Activated CD8-positive, alpha-beta memory T cell treated with anti-CD3 and anti-CD28 coated beads for 24 hours (primary cell): ENCODE measurements around the gene INO80.
"Not testable (repeated sequence)": the region's sequence is repeated elsewhere in the genome, so short reads cannot be mapped to it uniquely, and the experiment has no call there.

ENCODE experiments used
- DNase-seq: peaks from one replicate; pipeline ENCODE4 v3.0.0-alpha.2; 2020

Gene INO80

GRCh38 chr15:41115161-41115651 lies 874 bp downstream of the INO80 start:
- no peak for DNase-seq

DNA sequence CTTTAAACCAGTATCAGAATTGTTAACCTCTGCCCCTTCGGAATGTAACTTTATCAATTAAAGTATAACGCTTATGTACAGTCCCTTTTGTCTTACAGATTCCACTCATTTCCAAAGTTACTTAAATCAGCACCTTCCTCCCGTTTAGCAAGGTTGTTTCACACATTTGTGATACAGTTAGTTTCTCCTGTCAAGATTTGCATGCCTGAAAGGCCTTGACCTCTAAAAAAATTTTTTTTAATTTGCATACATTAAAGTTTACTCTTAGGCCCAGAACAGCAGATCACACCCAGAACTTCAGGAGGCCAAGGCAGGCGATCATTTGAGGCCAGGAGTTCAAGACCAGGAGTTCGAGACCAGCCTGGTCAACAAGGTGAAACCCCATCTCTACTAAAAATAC lies 9.1 kb downstream of the INO80 start:
- DNase-seq: no peak

- DNase-seq: no peak
These were observed 10.4 kb downstream of the INO80 start for GRCh38 chr15:41105348-41106334.

GRCh38 chr15:41104234-41104633 lies 11.8 kb downstream of the INO80 start:
- no peak for DNase-seq

DNA sequence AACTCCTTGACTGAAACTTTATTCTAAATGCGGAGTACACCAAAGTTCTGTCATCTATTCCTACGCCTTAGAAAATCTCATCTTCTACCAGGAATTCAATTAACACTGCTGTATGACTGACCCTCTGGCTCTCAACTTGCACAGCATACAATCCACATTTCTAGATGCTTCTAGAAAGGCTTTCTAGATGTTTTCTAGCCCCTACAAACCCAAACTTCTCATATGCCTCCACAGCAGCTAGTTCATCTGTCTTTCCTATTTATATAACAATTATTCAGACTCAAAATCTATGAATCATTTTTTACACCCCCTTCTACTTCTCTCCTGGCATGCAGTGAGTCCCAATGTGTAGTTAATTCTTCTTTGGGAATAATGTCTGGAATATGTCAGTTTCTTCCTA lies 13.2 kb downstream of the INO80 start:
- DNase-seq: no peak

DNA sequence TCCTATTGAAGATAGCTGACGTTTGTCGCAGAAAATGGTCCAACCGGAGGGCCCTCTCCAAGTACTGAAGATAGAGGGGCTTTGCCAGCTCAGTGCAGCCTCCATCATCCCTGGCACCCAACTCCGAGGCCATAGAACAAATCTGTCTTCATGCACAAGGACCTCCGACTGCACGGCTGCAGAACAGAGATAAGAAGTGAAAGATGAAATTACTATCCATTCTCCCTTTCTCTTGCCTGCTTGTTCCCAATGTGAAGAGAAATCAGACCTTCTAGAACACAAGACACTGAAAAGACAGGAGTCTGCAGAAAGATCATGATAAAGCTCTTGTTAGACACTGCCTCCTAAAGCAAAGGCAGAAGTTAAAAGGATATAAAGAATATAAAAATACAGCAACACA lies 19.9 kb downstream of the INO80 start:
- DNase-seq: no peak

- DNase-seq: no peak
These were observed 31.1 kb downstream of the INO80 start for GRCh38 chr15:41085029-41085428.

- no peak for DNase-seq
These were observed 35.9 kb downstream of the INO80 start for GRCh38 chr15:41080144-41080543.

DNA sequence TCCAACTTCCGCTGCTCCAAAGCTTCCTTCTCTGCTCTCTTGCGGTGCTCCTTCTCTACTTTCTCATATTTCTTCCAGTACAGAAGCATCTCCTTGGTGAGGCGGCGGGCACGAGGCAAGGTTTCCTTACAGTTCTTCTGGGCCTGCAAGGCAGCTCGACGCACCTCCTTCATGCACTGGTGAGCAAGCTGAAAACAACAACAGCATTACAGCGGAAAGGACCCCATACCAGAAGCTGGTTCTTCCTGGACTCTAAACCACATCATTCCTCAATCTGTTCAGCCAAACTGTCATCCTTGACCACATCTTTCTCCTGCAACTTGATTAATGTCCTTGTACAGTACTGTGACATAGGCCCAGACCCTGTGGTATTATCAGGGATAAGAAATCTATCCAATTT lies 36.4 kb downstream of the INO80 start:
- no peak for DNase-seq

DNA sequence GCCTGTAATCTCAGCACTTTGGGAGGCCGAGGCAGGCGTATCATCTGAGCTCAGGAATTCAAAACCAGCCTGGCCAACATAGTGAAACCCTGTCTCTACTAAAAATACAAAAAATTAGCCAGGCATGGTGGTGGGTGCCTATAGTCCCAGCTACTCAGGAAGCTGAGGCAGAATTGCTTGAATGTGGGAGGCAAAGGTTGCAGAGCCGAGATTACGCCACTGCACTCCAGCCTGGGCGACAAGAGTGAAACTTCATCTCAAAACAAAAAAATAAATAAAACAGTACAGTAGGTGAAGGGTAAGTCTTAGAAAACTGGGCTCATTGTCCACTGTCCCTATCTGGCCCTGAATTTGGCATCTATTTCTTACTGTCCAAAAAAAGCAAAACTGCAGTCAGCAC lies 37.2 kb downstream of the INO80 start:
- not testable (repeated sequence) for DNase-seq

GRCh38 chr15:41078125-41078524 lies 38.0 kb downstream of the INO80 start:
- no peak for DNase-seq

GRCh38 chr15:41073028-41073427 lies 43.1 kb downstream of the INO80 start:
- no peak for DNase-seq

GRCh38 chr15:41072013-41072412 lies 44.1 kb downstream of the INO80 start:
- no peak for DNase-seq

DNA sequence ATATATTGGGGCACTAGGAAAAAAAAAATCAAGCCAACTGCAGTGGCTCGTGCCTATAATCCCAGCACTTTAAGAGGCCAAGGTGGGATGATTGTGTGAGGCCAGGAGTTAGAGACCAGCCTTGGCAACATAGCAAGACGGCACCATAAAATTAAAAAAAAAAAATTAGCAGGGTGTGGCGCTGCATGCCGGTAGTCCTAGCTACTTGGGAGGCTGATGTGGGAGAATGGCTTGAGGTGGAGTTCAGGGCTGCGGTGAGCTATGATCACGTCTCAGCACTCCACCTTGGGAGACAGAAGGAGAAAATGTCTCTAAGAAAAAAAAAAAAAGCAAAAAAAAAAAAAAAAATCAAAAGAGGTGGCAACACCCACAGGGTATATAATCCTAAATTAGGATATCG lies 49.6 kb downstream of the INO80 start:
- no peak for DNase-seq

GRCh38 chr15:41061667-41062066 lies 54.4 kb downstream of the INO80 start:
- no peak for DNase-seq

DNA sequence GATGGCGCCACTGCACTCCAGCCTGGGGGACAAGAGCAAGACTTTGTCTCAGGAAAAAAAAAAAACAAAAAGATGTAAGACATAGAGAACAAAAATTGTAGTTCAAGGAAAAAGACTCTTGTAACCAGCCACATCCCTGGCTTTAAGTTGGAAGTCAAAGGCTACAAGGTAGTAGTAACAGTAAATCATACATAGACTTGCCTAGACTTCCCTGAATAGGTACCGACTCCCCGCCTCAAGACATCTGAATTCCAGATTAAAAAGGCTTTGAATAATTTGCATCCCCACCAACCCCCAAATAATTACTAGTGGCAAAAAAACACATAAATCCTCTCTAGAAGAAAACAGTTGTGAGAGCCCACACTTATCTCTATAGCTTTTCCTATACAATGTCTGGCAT lies 55.6 kb downstream of the INO80 start:
- DNase-seq: no peak

GRCh38 chr15:41056810-41057209 lies 59.3 kb downstream of the INO80 start:
- no peak for DNase-seq

DNA sequence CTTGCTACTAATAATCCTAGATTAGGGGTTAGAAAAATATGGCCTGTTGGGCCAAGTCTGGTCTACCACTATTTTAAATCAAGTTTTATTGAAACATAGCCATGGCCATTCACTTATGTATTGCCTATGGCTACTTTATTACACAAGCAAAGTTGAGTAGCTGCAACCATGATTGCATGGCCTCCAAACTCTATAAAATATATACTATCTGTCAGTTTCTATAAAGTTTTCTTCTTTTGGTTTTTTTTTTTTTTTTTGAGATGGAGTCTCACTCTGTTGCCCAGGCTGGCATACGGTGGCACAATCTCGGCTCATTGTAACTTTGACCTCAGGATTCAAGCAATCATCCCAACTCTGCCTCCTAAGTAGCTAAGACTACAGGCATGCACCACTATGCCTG lies 60.4 kb downstream of the INO80 start:
- no peak for DNase-seq

DNA sequence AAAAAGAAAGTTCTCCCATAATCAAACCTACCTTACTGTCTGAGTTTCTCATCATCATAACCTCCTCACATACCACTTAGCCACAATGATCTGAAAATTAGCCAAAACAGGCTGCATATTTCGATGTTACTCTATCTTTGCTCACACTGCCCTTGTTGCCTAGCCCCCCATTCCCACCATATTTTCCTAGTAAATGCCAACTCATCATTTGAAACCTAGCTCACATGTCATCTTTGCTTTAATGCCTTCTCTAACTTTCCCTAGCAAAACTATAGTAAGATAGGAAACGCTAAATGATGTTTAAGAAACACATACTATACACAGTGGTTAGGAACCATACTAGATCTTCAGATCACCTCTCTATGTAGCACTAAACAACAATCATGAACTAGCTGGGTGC lies 64.9 kb downstream of the INO80 start:
- DNase-seq: no peak

GRCh38 chr15:41048852-41049251 lies 67.2 kb downstream of the INO80 start:
- DNase-seq: no peak

DNA sequence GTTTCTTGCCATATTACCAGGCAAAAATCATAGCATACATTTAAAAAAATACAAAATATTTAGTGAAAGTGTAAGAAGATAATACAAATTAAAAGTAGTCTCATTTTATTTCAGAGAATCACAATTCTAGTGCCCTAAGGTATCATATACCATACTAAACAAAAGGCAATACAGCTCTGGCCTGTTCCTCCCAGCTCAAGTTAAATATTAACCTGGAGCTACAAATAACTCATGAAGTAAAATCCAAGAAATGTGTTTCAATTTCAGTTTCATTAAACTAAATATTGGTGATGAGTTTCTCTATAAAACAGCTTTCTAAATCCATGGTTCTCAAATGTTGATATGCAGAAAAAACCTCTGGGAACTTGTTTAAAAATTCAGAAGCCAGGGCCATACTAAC lies 67.7 kb downstream of the INO80 start:
- no peak for DNase-seq

DNA sequence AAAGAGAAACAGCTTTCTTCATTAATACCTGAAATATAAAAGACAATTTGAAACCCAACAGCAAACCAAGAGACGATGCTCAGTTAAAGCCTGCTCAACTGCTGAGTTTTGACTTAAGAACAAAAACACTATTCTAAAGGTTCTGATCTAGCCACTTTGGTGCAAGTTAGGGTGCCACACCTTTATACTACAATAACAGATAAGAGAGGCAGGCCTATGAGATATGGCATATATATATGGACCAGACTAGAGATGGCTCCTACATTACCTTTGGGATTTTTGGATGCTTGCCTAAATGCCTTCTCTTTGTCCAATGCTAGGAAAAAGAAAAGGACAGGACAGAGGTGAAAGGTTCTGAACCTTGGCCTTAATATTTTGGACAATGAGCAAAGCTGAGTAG lies 68.6 kb downstream of the INO80 start:
- no peak for DNase-seq

DNA sequence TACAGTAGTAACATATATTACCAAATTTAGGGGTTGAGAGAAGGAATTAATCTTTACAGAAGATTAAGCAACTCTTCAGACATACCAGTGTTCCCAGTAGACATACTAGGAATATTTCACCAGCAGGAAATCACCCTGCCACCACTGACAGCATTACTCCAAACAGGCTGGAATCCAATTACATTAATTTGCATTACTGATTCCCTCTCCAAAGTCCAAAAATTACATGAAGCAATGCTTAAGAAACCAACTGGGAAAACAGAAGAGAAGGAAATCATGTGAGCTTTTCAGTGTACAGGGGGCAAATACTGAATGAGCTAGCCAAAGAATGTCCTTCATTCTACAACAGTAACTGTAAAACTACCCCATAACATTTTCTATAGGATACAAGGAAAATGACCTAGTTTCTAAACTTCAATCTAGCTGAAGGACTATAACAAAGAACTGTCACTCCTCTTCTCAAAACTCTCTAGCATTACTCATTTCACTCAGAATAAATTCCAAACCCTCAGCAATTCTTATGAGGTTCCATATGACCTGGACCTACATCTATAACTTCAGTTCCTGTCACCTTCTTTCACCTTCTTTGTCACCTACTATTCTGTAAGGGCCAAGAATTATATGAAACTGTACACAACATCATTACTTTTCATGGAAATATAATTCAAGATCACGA lies 72.7 kb downstream of the INO80 start:
- DNase-seq: no peak

- DNase-seq: no peak
These were observed 73.2 kb downstream of the INO80 start for GRCh38 chr15:41042851-41043250.
